CD4-positive, alpha-beta T cell (primary cell): ENCODE results near the gene SACM1L. TPM values are rescaled to one million over a fixed set of nuclear protein-coding genes. Genes with fewer than 3 reads are reported as not detected.

ENCODE experiments used
- ATAC-seq: fragments of 200-7000 bp; cut with Tn5 transposase; one replicate; pipeline ENCODE4 v1.10.0; 2022; ENCODE audit warnings: mild to moderate bottlenecking; ENCODE audit not compliant: poor library complexity
- CTCF ChIA-PET: fragments of 350-600 bp; sonication (Branson Sonifier 250); formaldehyde crosslinking; loops from one replicate; lab custom pipeline; 2021; ENCODE audit warnings: antibody characterized with exemption, inconsistent platforms; lab: Charles Lee
- POLR2A ChIA-PET: fragments of 350-600 bp; sonication (Branson Sonifier 250); formaldehyde crosslinking; loops from one replicate; lab custom pipeline; 2021; ENCODE audit warnings: antibody characterized with exemption, inconsistent platforms; lab: Charles Lee
- DNase-seq, 14 experiments: peaks; one replicate each; pipeline ENCODE4 v3.0.0-alpha.2; 2013 to 2020; ENCODE audit warnings: mixed read lengths in 2 of 14
- H3K27ac ChIP-seq, 2 donors: one replicate each; pipeline versions ENCODE4 v1.5.1 to v1.7.0; 2013; ENCODE audit warnings: low read length in 2 of 2, low read depth in 1 of 2, mild to moderate bottlenecking in 1 of 2
- H3K27me3 ChIP-seq, 2 experiments: 1 replicate in 1 of 2; 2 replicates in 1 of 2; pipeline versions ENCODE4 v1.6.1 to v1.7.0; 2013; ENCODE audit warnings: low read length in 2 of 2, control low read depth in 1 of 2, mild to moderate bottlenecking in 1 of 2, moderate library complexity in 1 of 2; ENCODE audit not compliant: insufficient read depth in 2 of 2, control insufficient read depth in 1 of 2
- H3K36me3 ChIP-seq: one replicate; pipeline ENCODE4 v1.6.1; 2013; ENCODE audit warnings: low read length, control low read depth; ENCODE audit not compliant: insufficient read depth
- H3K4me1 ChIP-seq: one replicate; pipeline ENCODE4 v1.6.1; 2013; ENCODE audit warnings: low read length, control low read depth; ENCODE audit not compliant: insufficient read depth
- H3K4me3 ChIP-seq: one replicate; pipeline ENCODE4 v1.5.1; 2013; ENCODE audit warnings: mild to moderate bottlenecking, low read length, moderate library complexity
- H3K9me3 ChIP-seq, 2 experiments: 1 replicate in 1 of 2; 2 replicates in 1 of 2; pipeline versions ENCODE4 v1.6.1 to v1.7.0; 2013; ENCODE audit warnings: low read length in 2 of 2, mild to moderate bottlenecking in 2 of 2, control low read depth in 1 of 2, moderate library complexity in 1 of 2; ENCODE audit not compliant: control insufficient read depth in 1 of 2, insufficient read depth in 1 of 2
- H3K27ac Mint-ChIP-seq: one replicate; pipeline ENCODE4 v1.8.0; 2020; ENCODE audit warnings: mixed read lengths
- H3K27me3 Mint-ChIP-seq: one replicate; pipeline ENCODE4 v1.8.0; 2021; ENCODE audit warnings: mixed read lengths
- H3K36me3 Mint-ChIP-seq: one replicate; pipeline ENCODE4 v1.8.0; 2021; ENCODE audit warnings: low read depth, mixed read lengths
- H3K4me1 Mint-ChIP-seq: one replicate; pipeline ENCODE4 v1.8.0; 2021; ENCODE audit warnings: low read depth, mixed read lengths
- H3K4me3 Mint-ChIP-seq: one replicate; pipeline ENCODE4 v1.8.0; 2020; ENCODE audit warnings: mild to moderate bottlenecking, mixed read lengths
- H3K9me3 Mint-ChIP-seq: one replicate; pipeline ENCODE4 v1.8.0; 2020; ENCODE audit warnings: mixed read lengths
- CTCF ChIP-seq: fragments of 200-600 bp; IDR thresholded peaks from one replicate; pipeline ENCODE4 v1.8.0; 2022; ENCODE audit warnings: antibody characterized with exemption, mild to moderate bottlenecking
- intact Hi-C, 2 experiments: fragments of 100-400 bp; cut with DNase I in 1 of 2; cut with micrococcal nuclease in 1 of 2; formaldehyde crosslinking; loops; one replicate each; pipeline versions ENCODE4 v1.15.1 to v1.9.0; 2023 to 2025; cut with DNase I, micrococcal nuclease
- total RNA-seq, 174 experiments: library from RNA in 2 of 174; stranded (reverse) in 2 of 174; gene quantifications; one replicate each; pipeline ENCODE4 v1.2.3 and lab custom pipeline; 2021 to 2026

The SACM1L gene
- total RNA-seq, 2 experiments from 2014 or later, result 41.9 to 44.3 TPM

DNA sequence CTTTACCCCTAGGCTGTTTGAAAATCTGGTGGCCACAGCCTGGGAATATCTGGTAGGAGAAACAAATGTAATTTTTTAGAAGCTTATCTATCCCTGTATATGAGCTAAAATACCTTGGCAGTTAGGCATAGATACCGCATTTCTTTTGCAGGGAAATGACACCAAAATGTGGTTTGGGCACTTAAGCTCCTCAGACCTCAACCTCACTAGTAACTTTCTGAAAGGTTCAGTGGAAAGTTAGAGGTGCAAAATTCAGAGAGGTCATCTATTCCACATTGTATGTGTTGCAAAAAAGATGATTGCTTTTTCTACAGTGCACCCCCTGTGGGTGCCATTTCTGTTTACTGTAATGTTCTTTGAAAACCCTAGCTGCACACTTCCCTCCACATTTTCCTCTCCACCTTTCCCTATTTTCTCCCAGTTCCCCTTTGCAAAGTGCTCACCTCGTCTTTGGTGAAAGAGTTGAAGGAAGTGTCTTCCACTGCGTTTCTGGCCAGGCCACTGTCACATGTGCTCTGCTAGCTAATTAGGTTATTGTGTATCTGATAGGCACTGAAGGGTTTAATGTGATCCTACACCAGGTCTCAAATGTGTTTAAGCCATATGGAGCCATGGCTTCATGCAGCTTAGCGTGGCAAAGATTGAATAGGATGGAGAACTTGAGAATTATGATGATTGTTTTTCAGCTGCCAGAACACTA, 1.3 kb downstream of the SACM1L start:
- peak in 2 of 14 experiments; percentile 18 to 41 for DNase-seq
- intact Hi-C loops, result loop anchor here in 1 of 2 experiments (5.0 kb wide), 1 partner anchor 152 kb away; the partner anchor contains the start of gene LZTFL1
- Mint-ChIP-seq H3K4me3 (peak overlapping the region; percentile 94), H3K9me3 (peaks cover 2% of the 10 kb centered on the region), H3K27ac (peak overlapping the region; percentile 99), H3K36me3 (peaks cover 66% of the 10 kb centered on the region), H3K27me3 (peaks cover 7% of the 10 kb centered on the region), H3K4me1 (peaks cover 71% of the 10 kb centered on the region)
- ChIA-PET CTCF (interaction anchor here (1.4 to 3.6 kb wide), 5 partner anchors 14 to 93 kb away, joined by 3 to 27 read pairs (median 8); no protein-coding TSS in a partner anchor), POLR2A (interaction anchor here (1.0 to 4.2 kb wide), 7 partner anchors 10 to 714 kb away, joined by 3 to 26 read pairs (median 3); partner anchors contain the start of gene LIMD1)
- Histone ChIP-seq H3K27ac (peak overlapping the region; percentile 90 to 91), H3K4me1 (peaks cover 51% of the 10 kb centered on the region), H3K27me3 (no peaks in the 10 kb centered on the region), H3K4me3 (peak overlapping the region; percentile 81), H3K36me3 (peaks cover 25% of the 10 kb centered on the region), H3K9me3 (no peaks in the 10 kb centered on the region)
- ATAC-seq, result no peak
- TF ChIP-seq CTCF, result no peak

DNA sequence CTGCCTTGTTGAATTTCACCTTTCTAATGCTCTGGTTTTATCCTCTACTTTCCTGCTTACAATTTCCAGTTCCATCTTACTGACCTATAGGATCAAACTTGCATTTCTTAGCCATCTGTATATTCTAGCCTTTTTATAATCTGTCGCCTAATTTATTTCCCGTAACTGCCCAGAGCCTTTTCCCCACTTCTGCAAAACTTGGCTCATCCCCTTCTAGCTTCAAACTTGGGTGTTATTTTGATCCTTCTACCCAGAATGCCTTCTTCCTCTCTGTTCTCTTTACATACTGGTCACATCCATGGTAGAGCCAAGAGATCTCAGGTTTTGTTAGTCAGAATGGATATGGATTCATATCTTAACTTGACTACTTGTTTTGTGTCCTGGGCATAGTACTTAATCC, 2.6 kb downstream of the SACM1L start:
- Mint-ChIP-seq H3K27ac (peak overlapping the region; percentile 99), H3K4me3 (peak overlapping the region; percentile 94), H3K27me3 (peaks cover 7% of the 10 kb centered on the region), H3K9me3 (peaks cover 2% of the 10 kb centered on the region), H3K4me1 (peaks cover 80% of the 10 kb centered on the region), H3K36me3 (peaks cover 79% of the 10 kb centered on the region)
- H3K36me3 ChIP-seq, result peaks cover 29% of the 10 kb centered on the region
- ChIA-PET CTCF (interaction anchor here (1.7 to 3.3 kb wide), 2 partner anchors 28 to 31 kb away, joined by 4 to 24 read pairs; no protein-coding TSS in a partner anchor), POLR2A (no interaction called here)
- DNase-seq, result no peak
- intact Hi-C loops, result loop anchor here in 1 of 2 experiments (5.0 kb wide), 1 partner anchor 150 kb away; the partner anchor contains the start of gene LZTFL1
- peaks cover 58% of the 10 kb centered on the region for H3K4me1 ChIP-seq
- no peak overlapping the region for H3K4me3 ChIP-seq
- TF ChIP-seq CTCF, result no peak
- no peaks in the 10 kb centered on the region for H3K27me3 ChIP-seq
- H3K27ac ChIP-seq, result no peak overlapping the region
- ATAC-seq, result no peak
- no peaks in the 10 kb centered on the region for H3K9me3 ChIP-seq

- peaks cover 7% of the 10 kb centered on the region for H3K27me3 Mint-ChIP-seq
- no peak overlapping the region for H3K4me3 ChIP-seq
- H3K27ac Mint-ChIP-seq, result peak overlapping the region; percentile 99
- H3K27ac ChIP-seq, result peak overlapping the region; percentile 83 to 89
- H3K9me3 Mint-ChIP-seq, result peaks cover 2% of the 10 kb centered on the region
- H3K4me3 Mint-ChIP-seq, result peak overlapping the region; percentile 67
- no peaks in the 10 kb centered on the region for H3K27me3 ChIP-seq
- H3K9me3 ChIP-seq, result no peaks in the 10 kb centered on the region
- peaks cover 59% of the 10 kb centered on the region for H3K4me1 ChIP-seq
- POLR2A ChIA-PET, result no interaction called here
- H3K4me1 Mint-ChIP-seq, result peaks cover 87% of the 10 kb centered on the region
- ATAC-seq (no peak), DNase-seq (no peak)
- no peak for TF ChIP-seq CTCF
- intact Hi-C loops, result loop anchor here in 1 of 2 experiments (5.0 kb wide), 1 partner anchor 149 kb away; the partner anchor contains the start of gene LZTFL1
- peaks cover 29% of the 10 kb centered on the region for H3K36me3 ChIP-seq
- peaks cover 84% of the 10 kb centered on the region for H3K36me3 Mint-ChIP-seq
- CTCF ChIA-PET, result interaction anchor here (1.8 to 3.3 kb wide), 3 partner anchors 28 to 36 kb away, joined by 4 to 24 read pairs (median 11); no protein-coding TSS in a partner anchor
Measured at GRCh38 chr3:45692866-45693265, 3.7 kb downstream of the SACM1L start.
